MM.1S (cell line): ENCODE measurements around the gene RGPD3.

Experiments used
- CTCF ChIP-seq: fragments of 300-600 bp; sonication (generic); IDR thresholded peaks from 2 replicates; pipeline ENCODE4 v1.5.1; 2016; ENCODE audit warnings: antibody characterized with exemption, low read length, mixed read lengths
- EZH2 ChIP-seq: fragments of 300-600 bp; sonication (generic); optimal IDR thresholded peaks from 2 replicates; pipeline ENCODE3; 2017; ENCODE audit warnings: low read depth, mild to moderate bottlenecking, antibody characterized with exemption, low read length, mixed read lengths
- EZH2phosphoT487 ChIP-seq: fragments of 300-600 bp; sonication (generic); IDR thresholded peaks from 2 replicates; pipeline ENCODE4 v1.6.1; 2018; ENCODE audit warnings: antibody characterized with exemption, low read length

DNA sequence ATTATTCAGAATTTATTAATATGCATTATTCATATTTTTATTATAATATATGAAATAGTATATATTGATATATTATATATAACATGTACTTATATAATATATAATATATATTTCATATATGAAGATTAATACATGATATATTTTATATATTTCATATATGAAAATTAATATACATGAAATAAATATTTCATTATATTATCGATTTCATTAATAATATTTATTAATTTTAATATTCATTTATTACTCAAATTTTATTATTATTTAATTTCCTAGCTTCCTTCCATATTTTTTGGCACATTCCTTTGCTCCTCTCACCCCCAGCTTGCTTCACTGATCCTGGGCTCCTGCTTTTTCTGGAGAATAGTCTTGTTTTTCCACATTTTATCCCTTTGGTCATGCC lies 48.7 kb upstream of the RGPD3 start:
- TF ChIP-seq CTCF (no peak), EZH2 (no peak), EZH2phosphoT487 (no peak)
